Activated T-cell treated with anti-CD3 and anti-CD28 coated beads, Interleukin-2, amount 50 U/mL, for 72 hours (primary cell): Measurements from ENCODE around the gene SPEF2. TPM values are rescaled to one million over a fixed set of nuclear protein-coding genes. Genes with fewer than 3 reads are reported as not detected.

Experiments used
- ATAC-seq, 2 donors: fragments of 150-1000 bp; cut with Tn5 transposase; replicated peaks in 1 of 2; 2 replicates each; pipeline ENCODE4 v1.10.0; 2021; ENCODE audit warnings: moderate library complexity in 2 of 2, mild to moderate bottlenecking in 1 of 2
- DNase-seq, 2 donors: peaks; one replicate each; pipeline ENCODE4 v3.0.0; 2021 to 2022; ENCODE audit warnings: mixed read lengths in 1 of 2
- H3K27ac Mint-ChIP-seq: one replicate; pipeline ENCODE4 v1.8.0; 2022; ENCODE audit warnings: mild to moderate bottlenecking, moderate library complexity, mixed read lengths
- H3K27me3 Mint-ChIP-seq: one replicate; pipeline ENCODE4 v1.8.0; 2022; ENCODE audit warnings: low read depth, mixed read lengths
- H3K36me3 Mint-ChIP-seq, 2 donors: one replicate each; pipeline ENCODE4 v1.8.0; 2022; ENCODE audit warnings: mixed read lengths in 2 of 2, mild to moderate bottlenecking in 1 of 2; ENCODE audit not compliant: insufficient read depth in 2 of 2
- H3K4me1 Mint-ChIP-seq: one replicate; pipeline ENCODE4 v1.8.0; 2022; ENCODE audit warnings: low read depth, mixed read lengths
- H3K4me3 Mint-ChIP-seq, 2 donors: one replicate each; pipeline ENCODE4 v1.8.0; 2022; ENCODE audit warnings: mild to moderate bottlenecking in 2 of 2, mixed read lengths in 2 of 2, moderate library complexity in 2 of 2
- H3K9me3 Mint-ChIP-seq, 2 donors: one replicate each; pipeline ENCODE4 v1.8.0; 2022; ENCODE audit warnings: mixed read lengths in 2 of 2
- total RNA-seq, 2 donors: library from RNA; stranded (reverse); gene quantifications; one replicate each; pipeline ENCODE4 v1.2.3, GENCODE V29; 2022

Gene SPEF2
- total RNA-seq, 2 donors from 2014 or later: 17.9 to 19.1 TPM

DNA sequence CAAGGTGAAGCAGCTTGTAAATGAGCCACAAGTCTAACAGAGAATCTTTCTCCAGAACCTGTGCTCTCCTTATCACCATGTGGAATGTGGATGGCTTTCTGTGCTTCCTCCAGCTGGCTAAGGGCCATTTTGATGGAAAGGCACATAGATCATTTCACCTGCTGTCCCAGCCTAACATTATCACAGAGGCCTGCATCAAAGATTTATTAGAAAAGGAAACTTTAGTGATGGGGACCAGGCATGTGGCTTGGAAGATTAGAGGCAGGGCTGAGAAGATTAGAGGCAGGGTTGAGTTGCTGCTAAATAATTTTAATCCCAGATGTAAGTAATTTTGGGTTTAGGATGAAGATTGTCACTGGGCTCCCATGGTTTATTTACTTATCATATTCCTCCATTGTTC is 6.3 kb downstream of the SPEF2 start:
- Mint-ChIP-seq H3K36me3 (peaks cover 1 to 3% of the 10 kb centered on the region in 2 donors), H3K27me3 (no peaks in the 10 kb centered on the region), H3K9me3 (no peaks in the 10 kb centered on the region), H3K27ac (peak overlapping the region; percentile 62), H3K4me3 (peak overlapping the region in 1 of 2 donors; percentile 60), H3K4me1 (peaks cover 47% of the 10 kb centered on the region)
- no peak for ATAC-seq
- no peak for DNase-seq

- ATAC-seq: peak; percentile 88 to 89
- H3K27ac Mint-ChIP-seq: peak overlapping the region; percentile 11
- H3K4me1 Mint-ChIP-seq: peaks cover 39% of the 10 kb centered on the region
- H3K9me3 Mint-ChIP-seq: peaks cover 1 to 5% of the 10 kb centered on the region in 2 donors
- H3K4me3 Mint-ChIP-seq: peak overlapping the region in 1 of 2 donors; percentile 11
- DNase-seq: no peak
- peaks cover 6 to 9% of the 10 kb centered on the region in 2 donors for H3K36me3 Mint-ChIP-seq
- no peaks in the 10 kb centered on the region for H3K27me3 Mint-ChIP-seq
These were observed 8.4 kb downstream of the SPEF2 start for GRCh38 chr5:35626108-35626507.

DNA sequence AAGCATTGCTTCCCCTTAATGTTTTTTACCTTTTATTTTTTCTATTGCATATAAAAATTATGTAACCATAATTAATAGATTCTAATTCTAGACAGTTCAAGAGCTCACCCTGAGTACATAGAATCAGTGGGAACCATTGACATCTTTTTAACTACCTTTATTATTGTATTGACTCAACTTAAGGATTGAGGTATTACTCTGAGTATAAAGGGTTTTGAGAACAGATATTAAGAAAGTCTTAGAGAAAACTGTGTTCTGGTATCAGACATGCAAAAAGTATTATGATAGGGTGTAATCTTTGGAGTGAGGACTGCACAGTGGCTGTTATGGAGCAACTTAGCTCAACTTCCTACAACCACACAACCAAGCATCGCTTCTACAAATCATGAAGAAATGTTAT is 8.9 kb downstream of the SPEF2 start:
- Mint-ChIP-seq H3K4me1 (peaks cover 39% of the 10 kb centered on the region), H3K36me3 (peaks cover 8 to 9% of the 10 kb centered on the region in 2 donors), H3K27me3 (no peaks in the 10 kb centered on the region), H3K27ac (no peak overlapping the region), H3K9me3 (peaks cover 1 to 5% of the 10 kb centered on the region in 2 donors), H3K4me3 (no peak overlapping the region)
- DNase-seq: no peak
- ATAC-seq: peak; percentile 23 to 54

DNA sequence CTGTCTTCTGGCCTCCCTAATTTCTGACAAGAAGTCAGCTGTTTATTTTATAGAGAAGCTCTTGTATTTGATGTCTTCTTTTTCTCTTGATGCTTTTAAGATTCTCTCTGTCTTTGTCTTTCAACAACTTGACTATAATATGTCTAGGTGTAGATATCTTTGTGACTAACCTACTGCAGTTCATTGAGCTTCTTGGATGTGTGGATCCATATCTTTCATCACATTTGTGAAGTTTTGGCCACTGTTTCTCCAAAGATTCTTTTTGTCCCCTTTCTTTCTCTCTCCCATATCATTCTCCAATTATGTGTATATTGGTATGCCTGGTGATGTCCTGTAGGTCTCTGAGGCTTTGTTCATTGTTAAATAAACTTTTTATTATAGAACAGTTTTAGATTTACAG is 16.7 kb downstream of the SPEF2 start:
- H3K4me1 Mint-ChIP-seq: no peaks in the 10 kb centered on the region
- peaks cover 24 to 40% of the 10 kb centered on the region in 2 donors for H3K36me3 Mint-ChIP-seq
- no peaks in the 10 kb centered on the region for H3K27me3 Mint-ChIP-seq
- ATAC-seq (no peak), DNase-seq (no peak)
- peaks cover 13% of the 10 kb centered on the region in 2 donors for H3K9me3 Mint-ChIP-seq
- no peak overlapping the region for H3K27ac Mint-ChIP-seq
- no peak overlapping the region for H3K4me3 Mint-ChIP-seq

DNA sequence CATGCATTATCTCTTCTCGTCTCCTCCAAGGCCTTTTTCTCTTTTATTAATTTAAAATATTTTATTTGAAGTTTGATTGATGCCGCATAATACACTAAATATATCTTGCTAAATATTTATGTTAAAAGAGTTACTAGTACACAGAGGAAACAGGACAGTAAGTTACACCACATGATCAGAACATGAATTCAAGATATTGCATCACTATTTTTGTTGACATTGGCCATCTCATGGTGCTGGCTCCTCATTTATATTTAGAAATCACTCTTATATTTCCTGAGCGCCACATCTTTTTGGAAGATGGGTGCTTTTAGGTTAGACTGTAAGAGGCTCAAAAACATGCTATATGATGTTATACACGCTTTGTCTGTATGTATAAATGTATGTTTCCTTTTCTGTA is 23.0 kb downstream of the SPEF2 start:
- Mint-ChIP-seq H3K4me3 (no peak overlapping the region), H3K27me3 (no peaks in the 10 kb centered on the region), H3K27ac (no peak overlapping the region), H3K9me3 (peaks cover 0 to 1% of the 10 kb centered on the region in 2 donors), H3K36me3 (peaks cover 12 to 22% of the 10 kb centered on the region in 2 donors), H3K4me1 (no peaks in the 10 kb centered on the region)
- ATAC-seq (no peak), DNase-seq (no peak)

DNA sequence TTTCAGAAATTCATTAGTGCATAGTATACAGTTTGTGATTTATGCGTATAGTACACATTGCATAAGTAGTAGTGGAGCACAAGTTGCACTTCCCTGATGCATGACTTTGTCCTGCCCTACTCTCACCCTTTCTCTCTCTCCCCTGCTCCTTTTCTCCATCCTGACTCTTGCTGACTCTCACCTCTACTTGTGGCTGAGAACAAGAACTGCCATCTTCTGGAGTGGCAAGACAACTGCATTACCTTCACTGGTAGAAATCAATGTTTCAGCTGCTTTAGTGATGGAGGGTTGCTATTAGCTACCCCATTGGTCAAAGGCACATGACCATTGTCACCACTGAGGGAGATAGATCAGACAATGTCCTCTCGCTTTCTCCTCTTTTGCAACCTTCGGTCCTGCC is 26.9 kb downstream of the SPEF2 start:
- Mint-ChIP-seq H3K4me1 (no peaks in the 10 kb centered on the region), H3K4me3 (no peak overlapping the region), H3K27ac (no peak overlapping the region), H3K36me3 (peaks cover 10% of the 10 kb centered on the region in 2 donors), H3K9me3 (no peaks in the 10 kb centered on the region), H3K27me3 (no peaks in the 10 kb centered on the region)
- no peak for DNase-seq
- peak; percentile 32 to 66 for ATAC-seq

DNA sequence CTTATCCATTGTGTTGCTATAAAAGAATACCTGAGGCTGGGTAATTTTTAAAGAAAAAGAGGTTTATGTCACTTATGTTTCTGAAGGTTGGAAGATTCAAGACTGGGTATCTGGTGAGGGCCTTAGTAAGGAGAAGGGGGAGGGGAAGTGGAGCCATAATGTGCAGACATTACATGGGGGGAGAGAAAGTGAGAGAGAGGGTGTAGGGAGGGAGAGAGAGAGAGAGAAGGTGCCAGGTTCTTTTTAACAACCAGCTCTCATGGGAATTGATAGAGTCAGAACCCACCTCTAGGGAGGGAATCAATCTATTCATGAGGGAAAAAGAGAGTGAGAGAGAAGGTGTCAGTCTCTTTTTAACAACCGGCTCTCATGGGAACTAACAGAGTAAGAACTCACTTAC is 29.5 kb downstream of the SPEF2 start:
- H3K27ac Mint-ChIP-seq: no peak overlapping the region
- no peaks in the 10 kb centered on the region for H3K27me3 Mint-ChIP-seq
- no peak overlapping the region for H3K4me3 Mint-ChIP-seq
- peaks cover 5 to 8% of the 10 kb centered on the region in 2 donors for H3K36me3 Mint-ChIP-seq
- H3K9me3 Mint-ChIP-seq: no peaks in the 10 kb centered on the region
- no peak for ATAC-seq
- H3K4me1 Mint-ChIP-seq: no peaks in the 10 kb centered on the region
- no peak for DNase-seq

GRCh38 chr5:35647712-35648111 is 30.0 kb downstream of the SPEF2 start:
- no peaks in the 10 kb centered on the region for H3K27me3 Mint-ChIP-seq
- no peak overlapping the region for H3K27ac Mint-ChIP-seq
- DNase-seq (no peak), ATAC-seq (no peak)
- no peaks in the 10 kb centered on the region for H3K9me3 Mint-ChIP-seq
- H3K36me3 Mint-ChIP-seq: peaks cover 3 to 5% of the 10 kb centered on the region in 2 donors
- no peak overlapping the region for H3K4me3 Mint-ChIP-seq
- no peaks in the 10 kb centered on the region for H3K4me1 Mint-ChIP-seq

DNA sequence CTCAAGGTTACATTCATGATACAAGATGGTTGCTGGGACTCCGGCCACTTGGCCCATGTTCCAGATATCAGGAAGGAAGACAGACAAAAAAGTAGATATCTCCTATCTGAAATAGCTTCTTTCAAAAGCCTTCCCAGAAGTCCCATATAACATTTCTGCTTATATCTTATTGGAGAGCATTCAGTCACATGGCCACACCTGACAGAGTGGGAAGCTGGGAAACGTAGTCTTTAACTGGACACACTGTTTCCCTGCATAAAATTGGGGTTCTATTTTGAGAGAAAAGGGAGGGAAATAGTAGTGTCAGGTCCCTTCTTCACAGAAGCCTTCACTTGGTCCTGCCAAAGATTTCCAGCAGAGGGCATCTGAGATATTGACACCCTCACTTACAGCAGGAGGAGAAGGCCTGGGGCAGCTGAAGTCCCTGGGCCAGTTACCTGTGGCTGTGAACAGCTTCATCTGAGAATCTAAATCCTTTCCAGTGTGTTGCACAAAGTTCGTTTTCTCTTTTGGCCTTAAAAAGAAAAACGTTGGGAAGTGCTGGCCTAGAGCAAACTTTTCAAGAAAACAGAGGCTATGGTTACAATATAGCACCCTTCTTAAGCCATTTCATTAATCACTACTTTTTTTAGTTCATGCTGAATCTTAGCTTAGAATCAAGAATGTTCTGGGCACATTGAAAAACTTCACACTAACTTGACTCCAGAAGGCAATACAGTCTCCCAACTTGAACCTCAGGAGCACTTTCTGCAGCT is 33.5 kb downstream of the SPEF2 start:
- Mint-ChIP-seq H3K4me1 (peaks cover 7% of the 10 kb centered on the region), H3K36me3 (peaks cover 0 to 2% of the 10 kb centered on the region in 2 donors), H3K27ac (peak overlapping the region; percentile 40), H3K27me3 (no peaks in the 10 kb centered on the region), H3K4me3 (no peak overlapping the region), H3K9me3 (no peaks in the 10 kb centered on the region)
- DNase-seq (peak; percentile 68 to 69), ATAC-seq (peak; percentile 90 to 97)

DNA sequence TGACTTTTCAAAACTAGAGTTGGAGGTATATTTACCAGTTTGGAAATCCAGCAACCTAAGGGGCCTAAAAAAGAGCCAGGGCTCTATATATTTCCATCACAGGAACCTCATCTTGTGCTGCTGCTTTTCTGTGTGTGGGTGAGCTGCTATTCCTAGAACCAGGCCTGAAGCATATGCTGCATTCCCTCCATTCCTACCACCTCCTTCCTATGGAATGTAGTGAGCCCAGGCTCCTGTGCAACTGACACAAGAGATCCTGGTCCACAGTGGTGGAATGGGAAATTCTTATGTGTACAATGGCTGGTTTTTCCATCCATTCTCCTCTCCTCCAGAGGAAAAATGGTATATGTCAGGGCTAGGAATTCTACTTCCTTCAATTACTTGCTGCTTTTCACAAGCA is 39.1 kb downstream of the SPEF2 start:
- peaks cover 30% of the 10 kb centered on the region for H3K4me1 Mint-ChIP-seq
- DNase-seq (no peak), ATAC-seq (no peak)
- no peaks in the 10 kb centered on the region for H3K27me3 Mint-ChIP-seq
- peaks cover 0 to 1% of the 10 kb centered on the region in 2 donors for H3K36me3 Mint-ChIP-seq
- H3K9me3 Mint-ChIP-seq: no peaks in the 10 kb centered on the region
- no peak overlapping the region for H3K4me3 Mint-ChIP-seq
- no peak overlapping the region for H3K27ac Mint-ChIP-seq

DNA sequence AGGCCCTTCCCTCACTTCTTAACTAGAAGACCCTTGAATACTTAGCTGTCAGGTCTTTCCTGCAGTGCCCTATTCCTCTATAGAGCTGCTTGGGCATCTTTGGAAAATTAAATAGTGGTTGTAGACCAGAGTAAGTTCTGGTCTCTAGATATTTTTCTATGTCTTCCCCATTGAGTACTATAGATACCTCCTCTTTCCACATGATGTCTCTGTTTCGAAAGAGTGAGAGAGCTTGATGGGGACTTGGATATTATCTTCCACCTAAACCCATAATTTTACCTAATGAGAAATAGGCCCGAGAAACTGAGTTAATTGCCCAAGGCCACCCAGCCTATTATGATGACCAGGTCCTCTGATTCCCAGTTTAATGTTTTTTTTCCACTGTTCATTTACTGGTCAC is 40.2 kb downstream of the SPEF2 start:
- DNase-seq (no peak), ATAC-seq (peak in 1 of 2 donors; percentile 31)
- Mint-ChIP-seq H3K4me1 (peaks cover 30% of the 10 kb centered on the region), H3K36me3 (peaks cover 7 to 11% of the 10 kb centered on the region in 2 donors), H3K9me3 (peaks cover 3 to 6% of the 10 kb centered on the region in 2 donors), H3K4me3 (no peak overlapping the region), H3K27ac (peak overlapping the region; percentile 47), H3K27me3 (no peaks in the 10 kb centered on the region)

- ATAC-seq: no peak
- Mint-ChIP-seq H3K27me3 (no peaks in the 10 kb centered on the region), H3K36me3 (peaks cover 13 to 20% of the 10 kb centered on the region in 2 donors), H3K4me3 (peak overlapping the region in 1 of 2 donors; percentile 56), H3K4me1 (peaks cover 32% of the 10 kb centered on the region), H3K27ac (peak overlapping the region; percentile 7), H3K9me3 (peaks cover 5 to 14% of the 10 kb centered on the region in 2 donors)
- no peak for DNase-seq
These were observed 41.9 kb downstream of the SPEF2 start for GRCh38 chr5:35659556-35659955.

GRCh38 chr5:35660451-35660850 is 42.8 kb downstream of the SPEF2 start:
- ATAC-seq: no peak
- no peak for DNase-seq
- Mint-ChIP-seq H3K36me3 (peaks cover 14 to 20% of the 10 kb centered on the region in 2 donors), H3K9me3 (peaks cover 8 to 14% of the 10 kb centered on the region in 2 donors), H3K4me1 (peaks cover 41% of the 10 kb centered on the region), H3K4me3 (no peak overlapping the region), H3K27me3 (no peaks in the 10 kb centered on the region), H3K27ac (no peak overlapping the region)

GRCh38 chr5:35664584-35664983 is 46.9 kb downstream of the SPEF2 start:
- H3K27ac Mint-ChIP-seq: peak overlapping the region; percentile 65
- DNase-seq (no peak), ATAC-seq (no peak)
- H3K4me3 Mint-ChIP-seq: no peak overlapping the region
- peaks cover 8 to 14% of the 10 kb centered on the region in 2 donors for H3K9me3 Mint-ChIP-seq
- peaks cover 54% of the 10 kb centered on the region for H3K4me1 Mint-ChIP-seq
- H3K36me3 Mint-ChIP-seq: peaks cover 17 to 27% of the 10 kb centered on the region in 2 donors
- H3K27me3 Mint-ChIP-seq: no peaks in the 10 kb centered on the region
